ENCODE results near the gene PDZD2. TPM values are rescaled to one million over a fixed set of nuclear protein-coding genes. Genes with fewer than 3 reads are reported as not detected.

PDZD2 gene
- total RNA-seq, 1 donor from 2014 or later: 4.3 TPM

DNA sequence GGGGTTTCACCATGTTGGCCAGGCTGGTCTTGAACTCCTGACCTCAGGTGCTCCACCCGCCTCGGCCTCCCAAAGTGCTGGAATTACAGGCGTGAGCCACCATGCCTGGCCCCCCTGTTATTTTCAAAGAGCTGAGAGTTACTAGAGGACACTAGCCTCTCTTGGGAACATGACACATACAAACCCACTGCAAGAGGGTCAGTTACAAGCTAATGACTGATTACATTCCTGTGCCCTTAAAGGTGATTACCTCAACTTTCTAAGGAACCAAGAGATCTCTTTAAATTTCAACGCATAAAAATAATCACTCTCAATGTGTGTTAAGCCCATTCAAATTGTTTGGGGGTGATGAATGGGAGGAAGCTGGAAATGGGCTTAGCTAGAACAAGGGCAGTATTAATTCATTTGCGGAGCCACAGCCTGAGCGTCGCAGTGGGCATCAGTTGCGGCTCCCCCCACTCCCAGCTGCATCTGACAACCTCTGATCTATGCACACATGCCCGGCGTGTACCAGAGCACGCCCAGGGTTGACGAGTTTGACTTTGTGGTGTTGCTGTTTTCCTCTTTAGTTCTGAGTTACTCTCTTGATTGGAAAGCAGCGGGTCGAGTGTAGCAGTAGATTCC, 388.3 kb downstream of the PDZD2 start:
- Mint-ChIP-seq H3K4me3 (peak overlapping the region; percentile 31), H3K27me3 (no peaks in the 10 kb centered on the region), H3K4me1 (ENCODE audit: unreplicated experiment) (peaks cover 18% of the 10 kb centered on the region), H3K36me3 (no peaks in the 10 kb centered on the region), H3K27ac (no peak overlapping the region), H3K9me3 (no peaks in the 10 kb centered on the region)
- no peak for TF ChIP-seq CTCF (conservative IDR thresholded peaks at IDR 0.05)
- no peak for DNase-seq (ENCODE audit: extremely low spot score, unreplicated experiment)

DNA sequence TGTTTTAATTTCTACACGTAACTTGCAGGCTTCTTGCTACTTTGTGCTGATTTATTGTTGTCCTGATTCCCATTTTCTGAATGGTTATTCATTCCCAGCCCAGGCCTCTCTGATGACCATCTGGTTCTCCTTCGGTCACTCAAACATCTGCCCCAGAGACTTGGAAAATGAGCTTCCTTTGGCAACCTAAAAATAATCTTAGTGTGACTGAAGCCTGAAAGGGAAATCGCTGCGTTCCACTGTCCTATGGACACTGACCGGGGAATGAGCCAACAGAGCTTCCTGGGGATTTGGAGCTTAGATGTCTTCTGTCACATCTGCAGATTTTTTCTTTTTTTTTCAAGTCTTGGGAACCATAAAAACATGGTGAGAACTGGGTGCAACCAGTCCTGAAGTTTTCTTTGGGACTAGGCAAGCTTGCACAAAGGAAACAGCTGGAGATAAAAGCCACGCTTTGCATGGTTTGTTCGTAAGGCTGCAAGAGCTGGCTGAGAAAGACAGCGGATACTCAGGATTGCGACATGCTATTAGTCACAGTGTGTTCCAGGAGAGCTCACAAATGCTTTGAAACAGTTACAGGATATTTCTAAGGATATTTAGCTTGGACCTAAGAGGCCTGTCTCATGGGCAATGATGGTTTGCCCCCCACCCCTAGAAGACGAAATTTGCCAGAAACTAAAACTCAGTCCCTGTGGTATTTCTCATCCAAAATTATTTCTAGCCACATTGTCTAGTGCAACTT, 389.0 kb downstream of the PDZD2 start:
- Mint-ChIP-seq H3K27ac (no peak overlapping the region), H3K27me3 (no peaks in the 10 kb centered on the region), H3K9me3 (no peaks in the 10 kb centered on the region), H3K4me3 (peak overlapping the region; percentile 31), H3K4me1 (ENCODE audit: unreplicated experiment) (peaks cover 18% of the 10 kb centered on the region), H3K36me3 (no peaks in the 10 kb centered on the region)
- no peak for TF ChIP-seq CTCF (conservative IDR thresholded peaks at IDR 0.05)
- no peak for DNase-seq (ENCODE audit: extremely low spot score, unreplicated experiment)

GRCh38 chr5:32029261-32029660, 390.3 kb downstream of the PDZD2 start:
- Mint-ChIP-seq H3K36me3 (no peaks in the 10 kb centered on the region), H3K4me1 (ENCODE audit: unreplicated experiment) (peaks cover 18% of the 10 kb centered on the region), H3K4me3 (no peak overlapping the region), H3K27me3 (no peaks in the 10 kb centered on the region), H3K27ac (no peak overlapping the region), H3K9me3 (no peaks in the 10 kb centered on the region)
- DNase-seq (ENCODE audit: extremely low spot score, unreplicated experiment): no peak
- no peak for TF ChIP-seq CTCF (conservative IDR thresholded peaks at IDR 0.05)

DNA sequence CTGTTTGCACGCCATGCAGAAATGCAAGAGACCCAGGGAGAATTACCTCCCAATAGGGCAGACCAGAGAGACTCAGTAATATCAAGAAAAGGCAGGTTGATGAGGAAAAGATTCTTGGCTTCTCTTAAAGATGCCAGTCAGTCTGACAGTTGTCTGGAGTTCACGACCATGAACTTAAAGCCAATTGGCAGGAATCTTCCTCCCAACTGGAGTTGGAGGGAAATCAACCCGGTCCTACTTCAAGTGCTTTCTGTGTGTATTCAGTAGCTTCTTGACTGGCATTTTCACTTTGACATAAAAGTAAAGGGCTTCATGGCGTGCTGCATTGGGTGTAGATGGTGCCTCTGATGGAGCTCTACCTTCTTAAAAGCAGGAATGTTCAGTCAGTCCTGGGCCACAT, 390.9 kb downstream of the PDZD2 start:
- no peak for TF ChIP-seq CTCF (conservative IDR thresholded peaks at IDR 0.05)
- Mint-ChIP-seq H3K4me1 (ENCODE audit: unreplicated experiment) (peaks cover 18% of the 10 kb centered on the region), H3K27me3 (no peaks in the 10 kb centered on the region), H3K9me3 (no peaks in the 10 kb centered on the region), H3K36me3 (no peaks in the 10 kb centered on the region), H3K27ac (no peak overlapping the region), H3K4me3 (no peak overlapping the region)
- no peak for DNase-seq (ENCODE audit: extremely low spot score, unreplicated experiment)

GRCh38 chr5:32030222-32030621, 391.3 kb downstream of the PDZD2 start:
- DNase-seq (ENCODE audit: extremely low spot score, unreplicated experiment): no peak
- H3K27ac Mint-ChIP-seq: no peak overlapping the region
- no peaks in the 10 kb centered on the region for H3K27me3 Mint-ChIP-seq
- TF ChIP-seq CTCF (conservative IDR thresholded peaks at IDR 0.05): no peak
- H3K4me3 Mint-ChIP-seq: no peak overlapping the region
- no peaks in the 10 kb centered on the region for H3K36me3 Mint-ChIP-seq
- no peaks in the 10 kb centered on the region for H3K9me3 Mint-ChIP-seq
- peaks cover 18% of the 10 kb centered on the region for H3K4me1 Mint-ChIP-seq (ENCODE audit: unreplicated experiment)
